GM23248 (cell line): Measurements from ENCODE around the gene KIRREL1. TPM values are rescaled to one million over a fixed set of nuclear protein-coding genes. Genes with fewer than 3 reads are reported as not detected.
A peak's percentile ranks its signal among the peaks of the same experiment; 100 is the strongest.

ENCODE experiments used
- DNase-seq: peaks from one replicate; pipeline ENCODE4 v3.0.0-alpha.2; 2015
- H2AFZ ChIP-seq: fragments of 200-600 bp; sonication (generic); 2 replicates; pipeline ENCODE4 v1.6.1; 2016; ENCODE audit warnings: antibody characterized with exemption
- H3F3A ChIP-seq: fragments of 200-600 bp; sonication (generic); 2 replicates; pipeline ENCODE4 v1.6.1; 2016; ENCODE audit warnings: mild to moderate bottlenecking, antibody characterized with exemption, mixed run types; ENCODE audit not compliant: insufficient read depth
- H3K27ac ChIP-seq: fragments of 200-600 bp; sonication (generic); 2 replicates; pipeline ENCODE4 v1.5.1; 2016; ENCODE audit warnings: mild to moderate bottlenecking
- H3K27me3 ChIP-seq: fragments of 200-600 bp; sonication (generic); replicated peaks from 2 replicates; pipeline ENCODE4 v1.6.1; 2016; ENCODE audit warnings: mild to moderate bottlenecking; ENCODE audit not compliant: insufficient read depth
- H3K36me3 ChIP-seq: fragments of 200-600 bp; sonication (generic); 2 replicates; pipeline ENCODE4 v1.6.1; 2016; ENCODE audit warnings: low read depth, mild to moderate bottlenecking
- H3K4me1 ChIP-seq: fragments of 200-600 bp; sonication (generic); 2 replicates; pipeline ENCODE4 v1.6.1; 2016; ENCODE audit warnings: mild to moderate bottlenecking; ENCODE audit not compliant: insufficient read depth
- H3K4me2 ChIP-seq: fragments of 200-600 bp; sonication (generic); one replicate; pipeline ENCODE4 v1.6.1; 2016; ENCODE audit warnings: mild to moderate bottlenecking; ENCODE audit not compliant: unreplicated experiment
- H3K4me3 ChIP-seq: fragments of 200-600 bp; sonication (generic); 2 replicates; pipeline ENCODE4 v1.5.1; 2016; ENCODE audit warnings: mild to moderate bottlenecking
- H3K79me2 ChIP-seq: fragments of 200-600 bp; sonication (generic); 2 replicates; pipeline ENCODE4 v1.6.1; 2016; ENCODE audit warnings: mild to moderate bottlenecking; ENCODE audit not compliant: insufficient read depth
- H3K9ac ChIP-seq: fragments of 200-600 bp; sonication (generic); 2 replicates; pipeline ENCODE4 v1.6.1; 2016; ENCODE audit warnings: mild to moderate bottlenecking
- H3K9me2 ChIP-seq: fragments of 200-600 bp; sonication (generic); 2 replicates; pipeline ENCODE4 v1.6.1; 2016; ENCODE audit warnings: mixed run types, mild to moderate bottlenecking, moderate library complexity; ENCODE audit not compliant: insufficient read depth
- H3K9me3 ChIP-seq: fragments of 200-600 bp; sonication (generic); one replicate; pipeline ENCODE4 v1.6.1; 2017; ENCODE audit warnings: low read depth
- H4K20me1 ChIP-seq: fragments of 200-600 bp; sonication (generic); 2 replicates; pipeline ENCODE4 v1.6.0; 2016; ENCODE audit not compliant: insufficient read depth
- EZH2 ChIP-seq: fragments of 200-600 bp; sonication (generic); IDR thresholded peaks from 2 replicates; pipeline ENCODE4 v1.6.1; 2018; ENCODE audit warnings: antibody characterized with exemption, mild to moderate bottlenecking; ENCODE audit not compliant: insufficient read depth, poor library complexity, severe bottlenecking
- EZH2phosphoT487 ChIP-seq: fragments of 200-600 bp; sonication (generic); IDR thresholded peaks from 2 replicates; pipeline ENCODE4 v1.6.1; 2018; ENCODE audit warnings: antibody characterized with exemption, moderate library complexity, mild to moderate bottlenecking, low read depth; ENCODE audit not compliant: insufficient read depth
- WGBS, 2 experiments: methylation state at CpG; one replicate each; pipeline ENCODE4 v1.1.6; 2015 to 2017; ENCODE audit warnings: low lambda C conversion rate in 2 of 2, low coverage in 1 of 2; ENCODE audit errors: missing lambda C conversion rate in 2 of 2; 5-methylcytosine and 5-hydroxymethylcytosine counted together
- in situ Hi-C: fragments of 300-500 bp; cut with MboI; formaldehyde crosslinking; loops from 2 replicates; pipeline ENCODE4 v1.15.0; 2020
- polyA plus RNA-seq: library from polyadenylated mRNA; unstranded; fragments of >200 nt; fragmentation: Nextera tagmentation; extraction: Ambion mirVana; gene quantifications from 2 replicates; pipeline ENCODE4 v1.2.1, GENCODE V29; 2016
- total RNA-seq: library from RNA; depleted of rRNA; stranded (reverse); fragments of >200 nt; shearing (Covaris generic); gene quantifications from 2 replicates; pipeline ENCODE4 v1.2.3, GENCODE V29; 2014

Gene KIRREL1
- total and polyA plus RNA-seq, 2 experiments from 2014 or later: 33.7 to 108 TPM

- peaks cover 21% of the 10 kb centered on the region; the same call in 1 of the 2 replicates for H3K36me3 ChIP-seq
- H3K27ac ChIP-seq: no peak overlapping the region
- no peaks in the 10 kb centered on the region for H3K79me2 ChIP-seq
- peak; percentile 56 for DNase-seq
- no peaks in the 10 kb centered on the region for H4K20me1 ChIP-seq
- no peaks in the 10 kb centered on the region for H3K9me3 ChIP-seq
- in situ Hi-C loops: no loop called here
- no peak for TF ChIP-seq EZH2
- no peak for TF ChIP-seq EZH2phosphoT487
- H3K4me1 ChIP-seq: 0 out of 2 replicates have a peak, but pooled peaks cover 2% of the 10 kb centered on the region
- 88 to 90% methylated on average over 4 of the region's 4 CpGs for WGBS, 2 experiments
- H3K4me3 ChIP-seq: no peak overlapping the region
- no peak overlapping the region for H3K9ac ChIP-seq
- H3K4me2 ChIP-seq: no peak overlapping the region
- H3K9me2 ChIP-seq: no peaks in the 10 kb centered on the region
- H2AFZ ChIP-seq: no peak overlapping the region
- no peaks in the 10 kb centered on the region for H3K27me3 ChIP-seq
- H3F3A ChIP-seq: peaks cover 7% of the 10 kb centered on the region; the same call in 1 of the 2 replicates
These were observed 102.4 kb downstream of the KIRREL1 start for GRCh38 chr1:158095737-158096335.

GRCh38 chr1:158098256-158098655 lies 104.8 kb downstream of the KIRREL1 start:
- H3K4me3 ChIP-seq: no peak overlapping the region
- H3K4me1 ChIP-seq: peaks cover 16% of the 10 kb centered on the region; the same call in 1 of the 2 replicates
- H3K9me3 ChIP-seq: no peaks in the 10 kb centered on the region
- in situ Hi-C loops: no loop called here
- H3K27ac ChIP-seq: no peak overlapping the region
- H3F3A ChIP-seq: peaks cover 17% of the 10 kb centered on the region; the same call in 1 of the 2 replicates
- H4K20me1 ChIP-seq: no peaks in the 10 kb centered on the region
- H3K9ac ChIP-seq: no peak overlapping the region
- peaks cover 12% of the 10 kb centered on the region; the same call in 1 of the 2 replicates for H3K36me3 ChIP-seq
- no peak for DNase-seq
- no peak overlapping the region for H2AFZ ChIP-seq
- H3K27me3 ChIP-seq: no peaks in the 10 kb centered on the region
- no peak overlapping the region for H3K4me2 ChIP-seq
- H3K79me2 ChIP-seq: no peaks in the 10 kb centered on the region
- TF ChIP-seq EZH2: no peak
- no peak for TF ChIP-seq EZH2phosphoT487
- 63 to 64% methylated on average over 5 of the region's 5 CpGs for WGBS, 2 experiments
- H3K9me2 ChIP-seq: no peaks in the 10 kb centered on the region

- no peak overlapping the region for H3K9ac ChIP-seq
- WGBS, 2 experiments: 90 to 93% methylated on average over 3 of the region's 3 CpGs
- H3K27ac ChIP-seq: no peak overlapping the region
- peaks cover 6% of the 10 kb centered on the region; the same call in 1 of the 2 replicates for H3K36me3 ChIP-seq
- H3K4me3 ChIP-seq: no peak overlapping the region
- no peak overlapping the region for H3K4me2 ChIP-seq
- no peaks in the 10 kb centered on the region for H3K9me3 ChIP-seq
- no peaks in the 10 kb centered on the region for H3K9me2 ChIP-seq
- H2AFZ ChIP-seq: no peak overlapping the region
- no peaks in the 10 kb centered on the region for H4K20me1 ChIP-seq
- no peak for DNase-seq
- no peak for TF ChIP-seq EZH2phosphoT487
- no peak for TF ChIP-seq EZH2
- H3K79me2 ChIP-seq: no peaks in the 10 kb centered on the region
- in situ Hi-C loops: no loop called here
- H3F3A ChIP-seq: peaks cover 17% of the 10 kb centered on the region; the same call in 1 of the 2 replicates
- peaks cover 16% of the 10 kb centered on the region; the same call in 1 of the 2 replicates for H3K4me1 ChIP-seq
- H3K27me3 ChIP-seq: no peaks in the 10 kb centered on the region
These were observed 105.7 kb downstream of the KIRREL1 start for GRCh38 chr1:158099185-158099584.

GRCh38 chr1:158100498-158100897 lies 107.1 kb downstream of the KIRREL1 start:
- 55 to 56% methylated on average over 2 of the region's 2 CpGs for WGBS, 2 experiments
- no peak overlapping the region for H3K4me2 ChIP-seq
- no peak overlapping the region for H2AFZ ChIP-seq
- H3K79me2 ChIP-seq: no peaks in the 10 kb centered on the region
- H3K9ac ChIP-seq: no peak overlapping the region
- no peak overlapping the region for H3K27ac ChIP-seq
- no peak for TF ChIP-seq EZH2phosphoT487
- TF ChIP-seq EZH2: no peak
- H3K9me2 ChIP-seq: no peaks in the 10 kb centered on the region
- H4K20me1 ChIP-seq: no peaks in the 10 kb centered on the region
- H3K27me3 ChIP-seq: no peaks in the 10 kb centered on the region
- no peak overlapping the region for H3K4me3 ChIP-seq
- no peak for DNase-seq
- peaks cover 16% of the 10 kb centered on the region; the same call in 1 of the 2 replicates for H3K4me1 ChIP-seq
- peaks cover 17% of the 10 kb centered on the region; the same call in 1 of the 2 replicates for H3F3A ChIP-seq
- peaks cover 6% of the 10 kb centered on the region; the same call in 1 of the 2 replicates for H3K36me3 ChIP-seq
- H3K9me3 ChIP-seq: no peaks in the 10 kb centered on the region
- in situ Hi-C loops: no loop called here
